Endothelial cell of umbilical vein (primary cell): Measurements from ENCODE around the gene DENND2A. TPM values are rescaled to one million over a fixed set of nuclear protein-coding genes. Genes with fewer than 3 reads are reported as not detected.

Experiments used
- BruUV-seq: library from RNA; stranded (reverse); fragments of 400-500 nt; replicated peaks from 2 replicates; lab custom pipeline; 2021; lab: Mats Ljungman, UMichigan
- CTCF ChIA-PET: fragments of 300-600, 350-600 bp; sonication (Branson Sonifier 250); formaldehyde crosslinking; loops from one replicate; lab custom pipeline; 2021; ENCODE audit warnings: antibody characterized with exemption, inconsistent platforms; lab: Charles Lee
- POLR2A ChIA-PET: fragments of 300-600, 350-600 bp; sonication (Branson Sonifier 250); formaldehyde crosslinking; loops from one replicate; lab custom pipeline; 2021; ENCODE audit warnings: antibody characterized with exemption, inconsistent platforms; lab: Charles Lee
- DNase-seq: peaks from one replicate; pipeline ENCODE4 v3.0.0-alpha.2; 2011; ENCODE audit warnings: low read depth, low spot score
- FAIRE-seq: peaks from 2 replicates; lab custom pipeline; 2011; peaks lifted over from hg19 to GRCh38; lab: Jason Lieb, UNC
- H2AFZ ChIP-seq: 2 replicates; pipeline ENCODE4 v1.6.0; 2012; ENCODE audit warnings: low read depth, low read length, control low read depth, inconsistent platforms
- H3K27ac ChIP-seq: 2 replicates; pipeline ENCODE4 v1.5.1; 2011; ENCODE audit warnings: low read depth, mild to moderate bottlenecking, control low read depth, low read length, moderate library complexity; ENCODE audit not compliant: insufficient read depth
- H3K27me3 ChIP-seq, 2 experiments: 2 replicates each; pipeline versions ENCODE4 v1.6.0 to v1.6.1; 2011; ENCODE audit warnings: low read length in 2 of 2, mixed read lengths in 1 of 2; ENCODE audit not compliant: control insufficient read depth in 2 of 2, insufficient read depth in 2 of 2
- H3K36me3 ChIP-seq, 2 experiments: 2 replicates in 1 of 2; 3 replicates in 1 of 2; pipeline ENCODE4 v1.5.1; 2011; ENCODE audit warnings: low read length in 2 of 2, mild to moderate bottlenecking in 1 of 2, moderate library complexity in 1 of 2; ENCODE audit not compliant: control insufficient read depth in 2 of 2, insufficient read depth in 2 of 2; ENCODE audit errors: extremely low read depth in 1 of 2
- H3K4me1 ChIP-seq: 3 replicates; pipeline ENCODE4 v1.5.1; 2011; ENCODE audit warnings: mild to moderate bottlenecking, low read length; ENCODE audit not compliant: control insufficient read depth, insufficient read depth; ENCODE audit errors: extremely low read depth
- H3K4me2 ChIP-seq: 2 replicates; pipeline ENCODE4 v1.6.1; 2011; ENCODE audit warnings: low read length, control low read depth, mixed read lengths; ENCODE audit not compliant: insufficient read depth
- H3K4me3 ChIP-seq, 3 experiments: fragments of 200-600 bp in 1 of 3; sonication (generic), shearing (Covaris generic) in 1 of 3; replicated peaks in 1 of 3; 2 replicates each; pipeline ENCODE4 v1.5.1; 2011 to 2016; ENCODE audit warnings: control low read depth in 3 of 3, low read length in 3 of 3, mild to moderate bottlenecking in 2 of 3, inconsistent platforms in 1 of 3, low read depth in 1 of 3, moderate library complexity in 1 of 3; ENCODE audit not compliant: insufficient read depth in 1 of 3
- H3K79me2 ChIP-seq: 2 replicates; pipeline ENCODE4 v1.6.0; 2012; ENCODE audit warnings: low read length, inconsistent platforms; ENCODE audit not compliant: control insufficient read depth, insufficient read depth
- H3K9ac ChIP-seq: replicated peaks from 2 replicates; pipeline ENCODE3; 2011; ENCODE audit warnings: low read length, control low read depth; ENCODE audit not compliant: insufficient read depth; ENCODE audit errors: extremely low read depth
- H3K9me1 ChIP-seq: replicated peaks from 3 replicates; pipeline ENCODE4 v1.6.0; 2011; ENCODE audit warnings: mild to moderate bottlenecking, low read length; ENCODE audit not compliant: control insufficient read depth, insufficient read depth; ENCODE audit errors: extremely low read depth
- H3K9me3 ChIP-seq: replicated peaks from 2 replicates; pipeline ENCODE4 v1.5.1; 2012; ENCODE audit warnings: low read length, inconsistent platforms; ENCODE audit not compliant: control insufficient read depth, insufficient read depth
- H4K20me1 ChIP-seq: replicated peaks from 2 replicates; pipeline ENCODE3; 2011; ENCODE audit warnings: mild to moderate bottlenecking, low read length; ENCODE audit not compliant: control insufficient read depth, insufficient read depth; ENCODE audit errors: extremely low read depth
- CTCF ChIP-seq, 2 donors: IDR thresholded peaks; 1 replicate in 1 of 2; 2 replicates in 1 of 2; pipeline ENCODE4 v1.5.1; 2011; ENCODE audit warnings: low read length in 2 of 2, mild to moderate bottlenecking in 2 of 2, moderate library complexity in 2 of 2, control low read depth in 1 of 2, inconsistent platforms in 1 of 2, low read depth in 1 of 2; ENCODE audit not compliant: insufficient read depth in 1 of 2; ENCODE audit errors: extremely low read depth in 1 of 2
- EZH2 ChIP-seq: IDR thresholded peaks from 2 replicates; pipeline ENCODE4 v1.6.1; 2012; ENCODE audit warnings: borderline replicate concordance, low read depth, mild to moderate bottlenecking, moderate library complexity, low read length, inconsistent platforms; ENCODE audit not compliant: severe bottlenecking
- FOS ChIP-seq: IDR thresholded peaks from 2 replicates; pipeline ENCODE4 v1.6.1; 2011; ENCODE audit warnings: mild to moderate bottlenecking, low read length, moderate library complexity, borderline replicate concordance; ENCODE audit not compliant: insufficient read depth
- GATA2 ChIP-seq: IDR thresholded peaks from 2 replicates; pipeline ENCODE4 v1.7.0; 2011; ENCODE audit warnings: low read depth, mild to moderate bottlenecking, moderate library complexity, mixed read lengths, low read length; ENCODE audit not compliant: insufficient read length, insufficient read depth
- JUN ChIP-seq: IDR thresholded peaks from 2 replicates; pipeline ENCODE4 v1.6.1; 2011; ENCODE audit warnings: borderline replicate concordance, low read depth; ENCODE audit not compliant: insufficient read length, insufficient read depth
- MYC ChIP-seq: IDR thresholded peaks from one replicate; pipeline ENCODE4 v1.6.1; 2011; ENCODE audit warnings: mild to moderate bottlenecking, low read depth, low read length
- POLR2A ChIP-seq: IDR thresholded peaks from 2 replicates; pipeline ENCODE4 v1.6.1; 2012; ENCODE audit warnings: low read depth, mild to moderate bottlenecking, control low read depth, low read length
- POLR2AphosphoS5 ChIP-seq: IDR thresholded peaks from 2 replicates; pipeline ENCODE4 v1.6.1; 2012; ENCODE audit warnings: low read depth, mild to moderate bottlenecking, control low read depth, low read length, moderate library complexity; ENCODE audit not compliant: insufficient read depth
- dilution Hi-C: fragments of 300-500 bp; cut with MboI; formaldehyde crosslinking; loops from one replicate; pipeline ENCODE4 v1.15.0; 2019; ENCODE audit warnings: low sequenced_read_pairs; ENCODE audit not compliant: extremely low pct_ligation_motif_present
- intact Hi-C: fragments of 100-400 bp; cut with micrococcal nuclease; formaldehyde crosslinking; loops from one replicate; pipeline ENCODE4 v1.10.0; 2022
- polyA plus RNA-seq, 4 experiments: library from polyadenylated mRNA; depleted of rRNA in 3 of 4; stranded (reverse) in 3 of 4; unstranded in 1 of 4; fragments of >200 nt; gene quantifications; 2 replicates each; pipeline versions ENCODE4 v1.2.1 to v1.2.3, GENCODE V29; 2011 to 2012; ENCODE audit warnings: missing spikeins in 1 of 4
- total RNA-seq: library from RNA; stranded (reverse); gene quantifications from 2 replicates; pipeline ENCODE4 v1.2.3, GENCODE V29; 2021
- TF ChIP-seq, protein P1 (sequence below): IDR thresholded peaks from 2 replicates; pipeline ENCODE4 v1.6.1; 2011; ENCODE audit not compliant: insufficient read depth, insufficient read length

Gene DENND2A
- total and polyA plus RNA-seq, 2 donors (not counting 3 experiments of a cell fraction or from before 2014, with no cell fraction given): 0.33 TPM; not detected in 1

DNA sequence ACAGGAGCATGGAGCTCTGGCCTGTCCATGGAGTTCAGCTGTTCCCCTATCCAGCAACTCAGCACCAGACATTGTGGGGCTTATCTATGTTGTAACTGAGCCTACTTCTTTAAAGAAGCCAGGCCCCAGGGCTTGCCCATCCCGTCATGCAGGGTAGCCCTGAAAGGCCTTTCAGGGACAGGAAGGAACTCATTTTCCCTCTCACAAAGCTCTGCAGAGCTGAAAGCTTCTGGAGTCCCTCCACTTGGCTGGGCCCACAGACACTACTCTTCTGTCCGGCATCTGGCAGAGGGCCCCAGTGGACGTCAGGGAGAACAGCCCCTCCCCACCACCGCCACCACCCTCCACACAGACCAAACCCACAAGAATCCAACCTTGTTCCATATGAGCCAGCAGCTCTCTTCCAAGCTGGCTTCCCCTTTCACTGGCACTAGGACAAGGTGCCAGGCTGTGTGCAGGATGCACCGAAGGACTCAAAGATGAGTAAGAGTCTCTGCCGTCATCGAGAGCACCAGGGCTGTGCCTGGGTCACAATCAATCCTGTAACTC lies 33.1 kb downstream of the DENND2A start:
- Histone ChIP-seq H3K36me3 (no peaks in the 10 kb centered on the region), H3K4me3 (no peak overlapping the region), H3K9me1 (no peaks in the 10 kb centered on the region), H3K9me3 (no peaks in the 10 kb centered on the region), H3K27me3 (no peaks in the 10 kb centered on the region), H3K4me1 (no peaks in the 10 kb centered on the region), H3K79me2 (no peaks in the 10 kb centered on the region), H4K20me1 (no peaks in the 10 kb centered on the region), H2AFZ (no peak overlapping the region), H3K9ac (no peak overlapping the region), H3K27ac (no peak overlapping the region), H3K4me2 (no peak overlapping the region)
- ChIA-PET POLR2A (no interaction called here), CTCF (interaction anchor here (1.3 kb wide), 1 partner anchor 36 kb away, joined by 3 read pairs; no protein-coding TSS in a partner anchor)
- DNase-seq (no peak), FAIRE-seq (no peak)
- no TSS peak for BruUV-seq
- intact Hi-C loops (no loop called here), dilution Hi-C loops (no loop called here)
- TF ChIP-seq CTCF (IDR thresholded peaks at IDR 0.05; ENCODE audit: extremely low read depth in 1 of 2, insufficient read depth in 1 of 2, low read depth in 1 of 2, low read length in 2 of 2) (no peak), EZH2 (no peak), MYC (no peak), POLR2A (no peak), FOS (no peak), POLR2AphosphoS5 (no peak), JUN (no peak), GATA2 (no peak)
- TF ChIP-seq, protein P1, sequence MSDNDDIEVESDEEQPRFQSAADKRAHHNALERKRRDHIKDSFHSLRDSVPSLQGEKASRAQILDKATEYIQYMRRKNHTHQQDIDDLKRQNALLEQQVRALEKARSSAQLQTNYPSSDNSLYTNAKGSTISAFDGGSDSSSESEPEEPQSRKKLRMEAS: no peak
